HUDEP-2 (cell line): ENCODE results near the gene LRRN3.
"Not testable (repeated sequence)": the region's sequence is repeated elsewhere in the genome, so short reads cannot be mapped to it uniquely, and the experiment has no call there.

ENCODE experiments used
- DNase-seq, 76 experiments: peaks; one replicate each; lab custom pipeline; 2025; ENCODE audit not compliant: unreplicated experiment in 76 of 76; lab: John Stamatoyannopoulos, UW

LRRN3 gene

GRCh38 chr7:111090846-111091245 is at the start of gene LRRN3:
Gene LRRN3 (plus strand): TSS chr7:111091127. CDS start chr7:111122773, 31,646 bp downstream.
- DNase-seq = no peak

GRCh38 chr7:111041577-111041976 is 49.4 kb upstream of the LRRN3 start:
- no peak for DNase-seq

- no peak for DNase-seq
Measured at GRCh38 chr7:111042842-111043241, 48.1 kb upstream of the LRRN3 start.

GRCh38 chr7:111043561-111043960 is 47.4 kb upstream of the LRRN3 start:
- no peak for DNase-seq

GRCh38 chr7:111045449-111045848 is 45.5 kb upstream of the LRRN3 start:
- no peak for DNase-seq

- no peak for DNase-seq
Measured at GRCh38 chr7:111047595-111047994, 43.3 kb upstream of the LRRN3 start.

GRCh38 chr7:111049971-111050680 is 40.8 kb upstream of the LRRN3 start:
- no peak for DNase-seq

- no peak for DNase-seq
Measured at GRCh38 chr7:111050875-111051416, 40.0 kb upstream of the LRRN3 start.

- no peak for DNase-seq
Measured at GRCh38 chr7:111051832-111052231, 39.1 kb upstream of the LRRN3 start.

GRCh38 chr7:111053035-111053434 is 37.9 kb upstream of the LRRN3 start:
- DNase-seq = no peak

- DNase-seq = no peak
Measured at GRCh38 chr7:111056371-111056770, 34.6 kb upstream of the LRRN3 start.

- no peak for DNase-seq
Measured at GRCh38 chr7:111057066-111057465, 33.9 kb upstream of the LRRN3 start.

GRCh38 chr7:111059833-111060232 is 31.1 kb upstream of the LRRN3 start:
- no peak for DNase-seq

GRCh38 chr7:111063166-111063565 is 27.8 kb upstream of the LRRN3 start:
- no peak for DNase-seq

GRCh38 chr7:111067251-111067650 is 23.7 kb upstream of the LRRN3 start:
- DNase-seq = peak in 13 of 76 experiments; percentile 1 to 34 (median 11)

GRCh38 chr7:111067682-111068081 is 23.2 kb upstream of the LRRN3 start:
- no peak for DNase-seq

GRCh38 chr7:111068618-111069017 is 22.3 kb upstream of the LRRN3 start:
- DNase-seq = no peak

- DNase-seq = no peak
Measured at GRCh38 chr7:111071556-111071955, 19.4 kb upstream of the LRRN3 start.

- DNase-seq = not testable (repeated sequence)
Measured at GRCh38 chr7:111072658-111073057, 18.3 kb upstream of the LRRN3 start.

GRCh38 chr7:111074071-111074747 is 16.7 kb upstream of the LRRN3 start:
- peak in 1 of 76 experiments; percentile 23 for DNase-seq

- DNase-seq = peak in 3 of 76 experiments; percentile 3 to 36 (median 18)
Measured at GRCh38 chr7:111074748-111075146, 16.2 kb upstream of the LRRN3 start.

- no peak for DNase-seq
Measured at GRCh38 chr7:111075498-111075897, 15.4 kb upstream of the LRRN3 start.
